H9 (cell line): ENCODE results near the gene FHL3. TPM values are rescaled to one million over a fixed set of nuclear protein-coding genes. Genes with fewer than 3 reads are reported as not detected.

Experiments used
- DNase-seq: peaks from one replicate; pipeline ENCODE4 v3.0.0-alpha.2; 2017
- H2AFZ ChIP-seq: one replicate; pipeline ENCODE4 v1.6.1; 2013; ENCODE audit warnings: mild to moderate bottlenecking, low read length, control low read depth, moderate library complexity
- H2AK5ac ChIP-seq: 2 replicates; pipeline ENCODE4 v1.6.1; 2013; ENCODE audit warnings: low read length, control low read depth, mixed read lengths; ENCODE audit not compliant: insufficient read length
- H2BK120ac ChIP-seq: one replicate; pipeline ENCODE4 v1.6.1; 2013; ENCODE audit warnings: low read depth, mild to moderate bottlenecking, low read length, control low read depth, inconsistent platforms; ENCODE audit not compliant: poor library complexity, severe bottlenecking
- H2BK12ac ChIP-seq: 2 replicates; pipeline ENCODE4 v1.6.1; 2013; ENCODE audit warnings: low read length, control low read depth, mixed read lengths, low read depth; ENCODE audit not compliant: insufficient read length
- H2BK15ac ChIP-seq: 2 replicates; pipeline ENCODE4 v1.6.1; 2013; ENCODE audit warnings: low read depth, low read length, control low read depth
- H2BK20ac ChIP-seq: one replicate; pipeline ENCODE4 v1.6.1; 2013; ENCODE audit warnings: low read depth, mild to moderate bottlenecking, low read length, control low read depth, inconsistent platforms; ENCODE audit not compliant: poor library complexity, severe bottlenecking
- H2BK5ac ChIP-seq: 2 replicates; pipeline ENCODE4 v1.6.1; 2013; ENCODE audit warnings: low read length, control low read depth, mixed read lengths; ENCODE audit not compliant: insufficient read length
- H3K14ac ChIP-seq: 2 replicates; pipeline ENCODE4 v1.6.1; 2013; ENCODE audit warnings: low read length, control low read depth; ENCODE audit not compliant: insufficient read depth
- H3K18ac ChIP-seq: 2 replicates; pipeline ENCODE4 v1.6.1; 2013; ENCODE audit warnings: low read depth, mild to moderate bottlenecking, mixed read lengths, low read length, control low read depth; ENCODE audit not compliant: insufficient read length
- H3K23ac ChIP-seq: 2 replicates; pipeline ENCODE4 v1.6.1; 2013; ENCODE audit warnings: low read length, control low read depth, mixed read lengths, low read depth; ENCODE audit not compliant: insufficient read length
- H3K23me2 ChIP-seq: 2 replicates; pipeline ENCODE4 v1.6.1; 2013; ENCODE audit warnings: low read depth, mild to moderate bottlenecking, mixed read lengths, low read length, control low read depth; ENCODE audit not compliant: insufficient read length, poor library complexity, severe bottlenecking
- H3K27ac ChIP-seq: 2 replicates; pipeline ENCODE4 v1.5.1; 2013; ENCODE audit warnings: low read length, control low read depth, mixed read lengths, low read depth; ENCODE audit not compliant: insufficient read length
- H3K27me3 ChIP-seq: 2 replicates; pipeline ENCODE4 v1.6.1; 2013; ENCODE audit warnings: low read length, control low read depth, inconsistent platforms; ENCODE audit not compliant: insufficient read depth
- H3K4ac ChIP-seq: 2 replicates; pipeline ENCODE4 v1.6.1; 2013; ENCODE audit warnings: low read depth, mild to moderate bottlenecking, control low read depth, inconsistent platforms, low read length, moderate library complexity
- H3K4me1 ChIP-seq: 2 replicates; pipeline ENCODE4 v1.6.1; 2013; ENCODE audit warnings: low read length, control low read depth, inconsistent platforms; ENCODE audit not compliant: insufficient read depth
- H3K4me2 ChIP-seq: 2 replicates; pipeline ENCODE4 v1.6.1; 2013; ENCODE audit warnings: low read length, control low read depth, mixed read lengths; ENCODE audit not compliant: insufficient read length, insufficient read depth
- H3K56ac ChIP-seq: 2 replicates; pipeline ENCODE4 v1.6.1; 2013; ENCODE audit warnings: low read depth, mild to moderate bottlenecking, mixed read lengths, low read length, control low read depth; ENCODE audit not compliant: insufficient read length
- H3K79me1 ChIP-seq: 2 replicates; pipeline ENCODE4 v1.6.1; 2013; ENCODE audit warnings: low read depth, mild to moderate bottlenecking, moderate library complexity, low read length, control low read depth, inconsistent platforms; ENCODE audit not compliant: insufficient read depth, poor library complexity, severe bottlenecking
- H3K79me2 ChIP-seq: 2 replicates; pipeline ENCODE4 v1.6.1; 2013; ENCODE audit warnings: low read length, control low read depth, inconsistent platforms; ENCODE audit not compliant: insufficient read depth
- H3K9ac ChIP-seq: 2 replicates; pipeline ENCODE4 v1.6.1; 2013; ENCODE audit warnings: low read length, control low read depth, mixed read lengths; ENCODE audit not compliant: insufficient read length; ENCODE audit errors: extremely low read depth
- H3K9me3 ChIP-seq: one replicate; pipeline ENCODE4 v1.6.1; 2013; ENCODE audit warnings: low read depth, low read length, inconsistent platforms; ENCODE audit not compliant: control insufficient read depth
- H3T11ph ChIP-seq: one replicate; pipeline ENCODE4 v1.6.1; 2013; ENCODE audit warnings: mild to moderate bottlenecking, low read length, control low read depth, inconsistent platforms
- H4K20me1 ChIP-seq: one replicate; pipeline ENCODE4 v1.6.1; 2013; ENCODE audit not compliant: control insufficient read depth, insufficient read length, insufficient read depth
- H4K5ac ChIP-seq: 2 replicates; pipeline ENCODE4 v1.6.1; 2013; ENCODE audit warnings: low read depth, mild to moderate bottlenecking, mixed read lengths, low read length, control low read depth; ENCODE audit not compliant: insufficient read length
- H4K8ac ChIP-seq: replicated peaks from 2 replicates; pipeline ENCODE4 v1.6.1; 2013; ENCODE audit warnings: low read length, control low read depth, mixed read lengths, low read depth; ENCODE audit not compliant: insufficient read length
- H4K91ac ChIP-seq: 2 replicates; pipeline ENCODE4 v1.6.1; 2013; ENCODE audit warnings: low read depth, mild to moderate bottlenecking, moderate library complexity, mixed read lengths, low read length, control low read depth; ENCODE audit not compliant: insufficient read length
- H3K27ac Mint-ChIP-seq, 3 experiments: 2 replicates in 2 of 3; 3 replicates in 1 of 3; pipeline ENCODE4 v1.8.0; 2020 to 2021; ENCODE audit warnings: mixed read lengths in 3 of 3, mild to moderate bottlenecking in 1 of 3, moderate library complexity in 1 of 3
- H3K27me3 Mint-ChIP-seq: 2 replicates; pipeline ENCODE4 v1.8.0; 2021; ENCODE audit warnings: low read depth, mild to moderate bottlenecking, moderate library complexity, mixed read lengths
- H3K36me3 Mint-ChIP-seq, 3 experiments: 2 replicates in 2 of 3; 3 replicates in 1 of 3; pipeline ENCODE4 v1.8.0; 2020 to 2021; ENCODE audit warnings: low read depth in 3 of 3, mixed read lengths in 3 of 3; ENCODE audit not compliant: insufficient read depth in 1 of 3
- H3K4me1 Mint-ChIP-seq, 2 experiments: 2 replicates each; pipeline ENCODE4 v1.8.0; 2020; ENCODE audit warnings: mixed read lengths in 2 of 2
- H3K4me3 Mint-ChIP-seq, 2 experiments: 2 replicates in 1 of 2; 3 replicates in 1 of 2; pipeline ENCODE4 v1.8.0; 2020 to 2021; ENCODE audit warnings: mild to moderate bottlenecking in 2 of 2, mixed read lengths in 2 of 2, moderate library complexity in 1 of 2
- H3K9me3 Mint-ChIP-seq, 2 experiments: 2 replicates in 1 of 2; 3 replicates in 1 of 2; pipeline ENCODE4 v1.8.0; 2020; ENCODE audit warnings: mild to moderate bottlenecking in 2 of 2, mixed read lengths in 2 of 2, moderate library complexity in 1 of 2
- WGBS: extraction: QIAGEN DNeasy Blood & Tissue Kit; methylation state at CpG from one replicate; pipeline ENCODE4 v1.1.7; 2013; ENCODE audit warnings: missing lambda C conversion rate, low lambda C conversion rate, mixed read lengths; ENCODE audit not compliant: insufficient read length; ENCODE audit errors: extremely low coverage; 5-methylcytosine and 5-hydroxymethylcytosine counted together
- total RNA-seq: library from RNA; stranded (reverse); gene quantifications from 2 replicates; pipeline ENCODE4 v1.2.1, GENCODE V29; 2021
- TF ChIP-seq, protein P1 (sequence below): fragments of 200-600 bp; sonication (generic); conservative IDR thresholded peaks from 3 replicates; pipeline ENCODE4 v1.8.0; 2021; ENCODE audit warnings: antibody characterized with exemption, mild to moderate bottlenecking

FHL3 gene
- total RNA-seq, 1 experiment from 2014 or later = 32.8 TPM

- TF ChIP-seq, protein P1, sequence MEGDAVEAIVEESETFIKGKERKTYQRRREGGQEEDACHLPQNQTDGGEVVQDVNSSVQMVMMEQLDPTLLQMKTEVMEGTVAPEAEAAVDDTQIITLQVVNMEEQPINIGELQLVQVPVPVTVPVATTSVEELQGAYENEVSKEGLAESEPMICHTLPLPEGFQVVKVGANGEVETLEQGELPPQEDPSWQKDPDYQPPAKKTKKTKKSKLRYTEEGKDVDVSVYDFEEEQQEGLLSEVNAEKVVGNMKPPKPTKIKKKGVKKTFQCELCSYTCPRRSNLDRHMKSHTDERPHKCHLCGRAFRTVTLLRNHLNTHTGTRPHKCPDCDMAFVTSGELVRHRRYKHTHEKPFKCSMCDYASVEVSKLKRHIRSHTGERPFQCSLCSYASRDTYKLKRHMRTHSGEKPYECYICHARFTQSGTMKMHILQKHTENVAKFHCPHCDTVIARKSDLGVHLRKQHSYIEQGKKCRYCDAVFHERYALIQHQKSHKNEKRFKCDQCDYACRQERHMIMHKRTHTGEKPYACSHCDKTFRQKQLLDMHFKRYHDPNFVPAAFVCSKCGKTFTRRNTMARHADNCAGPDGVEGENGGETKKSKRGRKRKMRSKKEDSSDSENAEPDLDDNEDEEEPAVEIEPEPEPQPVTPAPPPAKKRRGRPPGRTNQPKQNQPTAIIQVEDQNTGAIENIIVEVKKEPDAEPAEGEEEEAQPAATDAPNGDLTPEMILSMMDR = no peak
- no peak for DNase-seq
- no peak overlapping the region for H3K56ac ChIP-seq
- H4K8ac ChIP-seq = no peak overlapping the region
- no peak overlapping the region for H4K91ac ChIP-seq
- Mint-ChIP-seq H3K4me1 (peaks cover 20 to 43% of the 10 kb centered on the region in 2 experiments), H3K36me3 (peaks cover 16 to 38% (median 28%) of the 10 kb centered on the region in 3 experiments), H3K27ac (no peak overlapping the region), H3K27me3 (peaks cover 17% of the 10 kb centered on the region), H3K4me3 (no peak overlapping the region), H3K9me3 (peaks cover 0 to 6% of the 10 kb centered on the region in 2 experiments; a peak in 2 of 5 replicates)
- H3K4ac ChIP-seq = no peak overlapping the region
- H2BK20ac ChIP-seq = no peak overlapping the region
- no peak overlapping the region for H2BK12ac ChIP-seq
- H3K18ac ChIP-seq = no peak overlapping the region
- no peak overlapping the region for H3K23ac ChIP-seq
- H2BK5ac ChIP-seq = no peak overlapping the region
- no peak overlapping the region for H2BK120ac ChIP-seq
- H3K27me3 ChIP-seq = no peaks in the 10 kb centered on the region; the same call in 1 of the 2 replicates
- no peaks in the 10 kb centered on the region for H4K20me1 ChIP-seq
- no peak overlapping the region for H4K5ac ChIP-seq
- no peak overlapping the region for H2AK5ac ChIP-seq
- H3K79me1 ChIP-seq = no peaks in the 10 kb centered on the region
- WGBS = no CpG with 5 or more reads among the region's 10 CpGs
- no peaks in the 10 kb centered on the region for H3K23me2 ChIP-seq
- H3K4me1 ChIP-seq = 0 out of 2 replicates have a peak, but pooled peaks cover 1% of the 10 kb centered on the region
- H3T11ph ChIP-seq = no peak overlapping the region
- H2BK15ac ChIP-seq = no peak overlapping the region
- no peak overlapping the region for H2AFZ ChIP-seq
- no peak overlapping the region for H3K9ac ChIP-seq
- H3K27ac ChIP-seq = no peak overlapping the region
- no peaks in the 10 kb centered on the region; the same call in 1 of the 2 replicates for H3K79me2 ChIP-seq
- H3K4me2 ChIP-seq = no peak overlapping the region
- no peak overlapping the region for H3K14ac ChIP-seq
- no peaks in the 10 kb centered on the region for H3K9me3 ChIP-seq
Observed at GRCh38 chr1:38038861-38039260, 33.5 kb upstream of the FHL3 start.
